Karpas-422 (cell line): ENCODE measurements around the gene SUPT5H. TPM values are rescaled to one million over a fixed set of nuclear protein-coding genes. Genes with fewer than 3 reads are reported as not detected.
A peak's percentile ranks its signal among the peaks of the same experiment; 100 is the strongest.

ENCODE experiments used
- DNase-seq: peaks from one replicate; pipeline ENCODE4 v3.0.0-alpha.2; 2015
- H2AFZ ChIP-seq: fragments of 200-600 bp; sonication (generic); 2 replicates; pipeline ENCODE4 v1.6.1; 2014; ENCODE audit warnings: antibody characterized with exemption, low read length, mixed read lengths
- H3K27ac ChIP-seq: fragments of 200-600 bp; sonication (generic); 2 replicates; pipeline ENCODE4 v1.5.1; 2014; ENCODE audit warnings: mild to moderate bottlenecking, low read length, moderate library complexity
- H3K27me3 ChIP-seq: fragments of 200-600 bp; sonication (generic); 2 replicates; pipeline ENCODE4 v1.6.1; 2014; ENCODE audit warnings: low read length, mixed read lengths
- H3K36me3 ChIP-seq: fragments of 200-600 bp; sonication (generic); 2 replicates; pipeline ENCODE4 v1.6.1; 2014; ENCODE audit warnings: low read length, mixed read lengths; ENCODE audit not compliant: insufficient read depth
- H3K4me1 ChIP-seq: fragments of 200-600 bp; sonication (generic); 2 replicates; pipeline ENCODE4 v1.6.1; 2014; ENCODE audit warnings: mild to moderate bottlenecking, low read length, mixed read lengths
- H3K4me2 ChIP-seq: fragments of 200-600 bp; sonication (generic); 2 replicates; pipeline ENCODE4 v1.6.1; 2014; ENCODE audit warnings: low read length, low read depth, mild to moderate bottlenecking; ENCODE audit not compliant: poor library complexity, severe bottlenecking
- H3K4me3 ChIP-seq: fragments of 200-600 bp; sonication (generic); 2 replicates; pipeline ENCODE4 v1.5.1; 2014; ENCODE audit warnings: mild to moderate bottlenecking, antibody characterized with exemption, low read length, mixed read lengths
- H3K79me2 ChIP-seq: fragments of 200-600 bp; sonication (generic); 2 replicates; pipeline ENCODE4 v1.6.1; 2014; ENCODE audit warnings: mild to moderate bottlenecking, low read length, mixed read lengths
- H3K9ac ChIP-seq: fragments of 200-600 bp; sonication (generic); 2 replicates; pipeline ENCODE4 v1.6.0; 2014; ENCODE audit warnings: low read length
- H3K9me2 ChIP-seq: fragments of 200-600 bp; sonication (generic), shearing (Covaris generic); replicated peaks from 2 replicates; pipeline ENCODE4 v1.6.0; 2014; ENCODE audit warnings: mild to moderate bottlenecking, low read length, moderate library complexity; ENCODE audit not compliant: insufficient read depth
- H3K9me3 ChIP-seq: fragments of 300-700, 200-600 bp; sonication (generic); 2 replicates; pipeline ENCODE4 v1.6.1; 2014; ENCODE audit warnings: low read length, mixed read lengths
- H4K20me1 ChIP-seq: fragments of 200-600 bp; sonication (generic); 2 replicates; pipeline ENCODE4 v1.6.1; 2014; ENCODE audit warnings: mild to moderate bottlenecking, antibody characterized with exemption, low read length, low read depth; ENCODE audit not compliant: insufficient read depth
- total RNA-seq: library from RNA; depleted of rRNA; stranded (reverse); fragments of >200 nt; shearing (Covaris generic); gene quantifications from 2 replicates; pipeline ENCODE4 v1.2.3, GENCODE V29; 2014; ENCODE audit warnings: low replicate concordance

SUPT5H gene
- total RNA-seq, 1 experiment from 2014 or later, result 55.3 TPM

GRCh38 chr19:39506944-39507714 is 61.7 kb downstream of the SUPT5H start:
- H3K4me1 ChIP-seq, result peaks cover 18% of the 10 kb centered on the region
- H3K36me3 ChIP-seq, result no peaks in the 10 kb centered on the region
- H3K4me3 ChIP-seq, result peak overlapping the region; percentile 73
- H3K9me3 ChIP-seq, result no peaks in the 10 kb centered on the region
- peak; percentile 83 for DNase-seq
- peak overlapping the region; percentile 87 for H3K4me2 ChIP-seq
- H3K9me2 ChIP-seq, result no peaks in the 10 kb centered on the region
- no peaks in the 10 kb centered on the region for H3K27me3 ChIP-seq
- H3K27ac ChIP-seq, result no peak overlapping the region
- H3K9ac ChIP-seq, result peak overlapping the region; percentile 66
- H3K79me2 ChIP-seq, result no peaks in the 10 kb centered on the region
- no peaks in the 10 kb centered on the region for H4K20me1 ChIP-seq
- peak overlapping the region; percentile 83; the same call in 1 of the 2 replicates for H2AFZ ChIP-seq

- H3K4me3 ChIP-seq, result peak overlapping the region; percentile 73
- peaks cover 18% of the 10 kb centered on the region for H3K4me1 ChIP-seq
- no peaks in the 10 kb centered on the region for H4K20me1 ChIP-seq
- peak overlapping the region; percentile 87 for H3K4me2 ChIP-seq
- no peaks in the 10 kb centered on the region for H3K36me3 ChIP-seq
- H3K9ac ChIP-seq, result peak overlapping the region; percentile 66
- H3K27me3 ChIP-seq, result no peaks in the 10 kb centered on the region
- H3K79me2 ChIP-seq, result no peaks in the 10 kb centered on the region
- DNase-seq, result no peak
- H3K9me3 ChIP-seq, result no peaks in the 10 kb centered on the region
- no peak overlapping the region for H3K27ac ChIP-seq
- peak overlapping the region; percentile 83; the same call in 1 of the 2 replicates for H2AFZ ChIP-seq
- H3K9me2 ChIP-seq, result no peaks in the 10 kb centered on the region
Observed at GRCh38 chr19:39507715-39508364, 62.5 kb downstream of the SUPT5H start.

GRCh38 chr19:39508629-39509028 is 63.2 kb downstream of the SUPT5H start:
- no peaks in the 10 kb centered on the region for H4K20me1 ChIP-seq
- H3K4me1 ChIP-seq, result peaks cover 18% of the 10 kb centered on the region
- no peak overlapping the region for H3K9ac ChIP-seq
- H2AFZ ChIP-seq, result no peak overlapping the region
- no peaks in the 10 kb centered on the region for H3K27me3 ChIP-seq
- no peaks in the 10 kb centered on the region for H3K9me2 ChIP-seq
- no peak overlapping the region for H3K4me3 ChIP-seq
- no peaks in the 10 kb centered on the region for H3K79me2 ChIP-seq
- H3K9me3 ChIP-seq, result no peaks in the 10 kb centered on the region
- no peaks in the 10 kb centered on the region for H3K36me3 ChIP-seq
- no peak overlapping the region for H3K4me2 ChIP-seq
- no peak for DNase-seq
- H3K27ac ChIP-seq, result no peak overlapping the region

- H3K4me3 ChIP-seq, result no peak overlapping the region
- no peak overlapping the region for H3K9ac ChIP-seq
Observed at GRCh38 chr19:39509233-39509632, 63.9 kb downstream of the SUPT5H start.

GRCh38 chr19:39512988-39513387 is 67.6 kb downstream of the SUPT5H start:
- Histone ChIP-seq H3K4me3 (no peak overlapping the region), H4K20me1 (no peaks in the 10 kb centered on the region), H3K27me3 (no peaks in the 10 kb centered on the region)

More at GRCh38 chr19:39509233-39509632, 63.9 kb downstream of the SUPT5H start:
- no peak overlapping the region for H2AFZ ChIP-seq
- H3K9me2 ChIP-seq, result no peaks in the 10 kb centered on the region
- no peak for DNase-seq
- no peaks in the 10 kb centered on the region for H3K27me3 ChIP-seq
- no peaks in the 10 kb centered on the region for H3K36me3 ChIP-seq
- H3K4me1 ChIP-seq, result peaks cover 18% of the 10 kb centered on the region
- no peaks in the 10 kb centered on the region for H3K79me2 ChIP-seq
- H4K20me1 ChIP-seq, result no peaks in the 10 kb centered on the region
- H3K9me3 ChIP-seq, result no peaks in the 10 kb centered on the region
- no peak overlapping the region for H3K27ac ChIP-seq
- H3K4me2 ChIP-seq, result no peak overlapping the region

GRCh38 chr19:39514840-39515550 is 69.6 kb downstream of the SUPT5H start, which contains the start of gene SELENOV:
Gene SELENOV (plus strand): TSS chr19:39515139. CDS start chr19:39515213, 74 bp downstream.
- Histone ChIP-seq H3K79me2 (no peaks in the 10 kb centered on the region), H3K4me1 (no peaks in the 10 kb centered on the region), H3K4me2 (no peak within 1 kb of the TSS), H2AFZ (no peak within 1 kb of the TSS), H3K36me3 (no peaks in the 10 kb centered on the region), H3K9me2 (no peaks in the 10 kb centered on the region), H3K27me3 (no peaks in the 10 kb centered on the region), H4K20me1 (no peaks in the 10 kb centered on the region), H3K4me3 (no peak within 1 kb of the TSS), H3K9me3 (no peaks in the 10 kb centered on the region), H3K9ac (no peak within 1 kb of the TSS), H3K27ac (no peak within 1 kb of the TSS)
- DNase-seq, result no peak

More at GRCh38 chr19:39512988-39513387, 67.6 kb downstream of the SUPT5H start:
- Histone ChIP-seq H2AFZ (no peak overlapping the region), H3K27ac (no peak overlapping the region), H3K9ac (no peak overlapping the region), H3K36me3 (no peaks in the 10 kb centered on the region), H3K79me2 (no peaks in the 10 kb centered on the region), H3K4me2 (no peak overlapping the region), H3K9me3 (no peaks in the 10 kb centered on the region), H3K9me2 (no peaks in the 10 kb centered on the region), H3K4me1 (peaks cover 2% of the 10 kb centered on the region)
- no peak for DNase-seq

GRCh38 chr19:39515551-39516191 is 70.3 kb downstream of the SUPT5H start:
- Histone ChIP-seq H3K4me2 (no peak overlapping the region), H3K4me1 (no peaks in the 10 kb centered on the region), H3K9ac (no peak overlapping the region), H3K9me2 (no peaks in the 10 kb centered on the region), H3K27ac (no peak overlapping the region), H3K27me3 (no peaks in the 10 kb centered on the region), H3K9me3 (no peaks in the 10 kb centered on the region), H2AFZ (no peak overlapping the region), H4K20me1 (no peaks in the 10 kb centered on the region), H3K79me2 (no peaks in the 10 kb centered on the region), H3K36me3 (no peaks in the 10 kb centered on the region), H3K4me3 (no peak overlapping the region)
- DNase-seq, result no peak
